ENCODE data around the gene CACNA1I.

DNA sequence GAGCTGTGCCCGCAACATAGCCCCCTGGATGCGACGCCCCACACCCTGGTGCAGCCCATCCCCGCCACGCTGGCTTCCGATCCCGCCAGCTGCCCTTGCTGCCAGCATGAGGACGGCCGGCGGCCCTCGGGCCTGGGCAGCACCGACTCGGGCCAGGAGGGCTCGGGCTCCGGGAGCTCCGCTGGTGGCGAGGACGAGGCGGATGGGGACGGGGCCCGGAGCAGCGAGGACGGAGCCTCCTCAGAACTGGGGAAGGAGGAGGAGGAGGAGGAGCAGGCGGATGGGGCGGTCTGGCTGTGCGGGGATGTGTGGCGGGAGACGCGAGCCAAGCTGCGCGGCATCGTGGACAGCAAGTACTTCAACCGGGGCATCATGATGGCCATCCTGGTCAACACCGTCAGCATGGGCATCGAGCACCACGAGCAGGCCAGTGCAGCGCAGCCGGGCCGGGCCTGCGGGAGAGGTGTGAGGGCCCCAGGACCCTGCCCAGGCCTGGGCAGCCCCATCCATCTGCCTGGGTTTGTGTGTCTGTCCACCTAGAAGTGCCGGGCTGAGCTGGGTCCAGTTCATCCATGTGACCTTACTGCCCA is 79.0 kb downstream of the CACNA1I start:
- TF ChIP-seq, protein P1, sequence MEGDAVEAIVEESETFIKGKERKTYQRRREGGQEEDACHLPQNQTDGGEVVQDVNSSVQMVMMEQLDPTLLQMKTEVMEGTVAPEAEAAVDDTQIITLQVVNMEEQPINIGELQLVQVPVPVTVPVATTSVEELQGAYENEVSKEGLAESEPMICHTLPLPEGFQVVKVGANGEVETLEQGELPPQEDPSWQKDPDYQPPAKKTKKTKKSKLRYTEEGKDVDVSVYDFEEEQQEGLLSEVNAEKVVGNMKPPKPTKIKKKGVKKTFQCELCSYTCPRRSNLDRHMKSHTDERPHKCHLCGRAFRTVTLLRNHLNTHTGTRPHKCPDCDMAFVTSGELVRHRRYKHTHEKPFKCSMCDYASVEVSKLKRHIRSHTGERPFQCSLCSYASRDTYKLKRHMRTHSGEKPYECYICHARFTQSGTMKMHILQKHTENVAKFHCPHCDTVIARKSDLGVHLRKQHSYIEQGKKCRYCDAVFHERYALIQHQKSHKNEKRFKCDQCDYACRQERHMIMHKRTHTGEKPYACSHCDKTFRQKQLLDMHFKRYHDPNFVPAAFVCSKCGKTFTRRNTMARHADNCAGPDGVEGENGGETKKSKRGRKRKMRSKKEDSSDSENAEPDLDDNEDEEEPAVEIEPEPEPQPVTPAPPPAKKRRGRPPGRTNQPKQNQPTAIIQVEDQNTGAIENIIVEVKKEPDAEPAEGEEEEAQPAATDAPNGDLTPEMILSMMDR (IDR thresholded peaks at IDR 0.05) = no peak
- TF ChIP-seq POLR2A (IDR thresholded peaks at IDR 0.05) = no peak
